A549 treated with dexamethasone at 1 μM for 4 hours (cell line): ENCODE data around the gene CALR. TPM values are rescaled to one million over a fixed set of nuclear protein-coding genes. Genes with fewer than 3 reads are reported as not detected.

ENCODE experiments used
- total RNA-seq: library from RNA; stranded (reverse); fragments of 200-300 nt; extraction: Qiagen RNA extraction; gene quantifications from 5 replicates; pipeline ENCODE4 v1.2.3, GENCODE V29; 2022

The CALR gene
- total RNA-seq = 500 to 578 TPM (median 550 TPM) in 5 replicates

DNA sequence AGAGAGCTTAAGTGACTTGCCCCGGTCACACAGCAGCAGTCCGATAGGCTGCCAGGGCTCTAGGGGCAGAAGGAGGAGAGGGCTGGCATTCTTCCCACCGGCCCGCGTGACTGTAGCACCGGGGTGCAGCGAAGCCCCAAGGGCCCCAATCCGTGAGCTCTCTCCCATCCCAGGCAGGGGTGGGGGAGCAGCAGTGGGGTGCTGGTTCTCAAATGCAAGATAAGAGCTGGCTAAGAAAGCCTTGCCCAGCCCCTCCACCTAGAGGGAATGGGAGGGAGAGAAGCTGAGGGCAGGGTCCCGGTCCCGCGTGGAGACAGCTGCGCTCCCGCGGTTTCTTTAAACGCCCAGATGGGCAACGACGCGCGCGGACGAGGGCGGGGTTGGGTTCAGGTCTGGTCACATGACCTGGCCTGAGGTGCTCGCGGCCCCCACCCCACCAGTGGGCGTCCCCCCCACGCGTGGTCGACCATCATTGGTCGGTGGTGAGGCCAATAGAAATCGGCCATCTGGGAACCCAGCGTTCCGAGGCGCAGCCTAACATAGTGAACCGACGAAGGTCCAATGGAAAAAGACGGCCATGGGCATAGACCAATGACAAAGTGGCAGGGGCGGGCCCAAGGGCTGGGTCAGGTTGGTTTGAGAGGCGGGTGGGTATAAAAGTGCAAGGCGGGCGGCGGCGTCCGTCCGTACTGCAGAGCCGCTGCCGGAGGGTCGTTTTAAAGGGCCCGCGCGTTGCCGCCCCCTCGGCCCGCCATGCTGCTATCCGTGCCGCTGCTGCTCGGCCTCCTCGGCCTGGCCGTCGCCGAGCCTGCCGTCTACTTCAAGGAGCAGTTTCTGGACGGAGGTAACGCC, at the start of gene CALR:
CALR (plus strand) TSS at position 683 of the 852 bp plus-strand sequence; CDS start at position 754, 71 bp downstream.

DNA sequence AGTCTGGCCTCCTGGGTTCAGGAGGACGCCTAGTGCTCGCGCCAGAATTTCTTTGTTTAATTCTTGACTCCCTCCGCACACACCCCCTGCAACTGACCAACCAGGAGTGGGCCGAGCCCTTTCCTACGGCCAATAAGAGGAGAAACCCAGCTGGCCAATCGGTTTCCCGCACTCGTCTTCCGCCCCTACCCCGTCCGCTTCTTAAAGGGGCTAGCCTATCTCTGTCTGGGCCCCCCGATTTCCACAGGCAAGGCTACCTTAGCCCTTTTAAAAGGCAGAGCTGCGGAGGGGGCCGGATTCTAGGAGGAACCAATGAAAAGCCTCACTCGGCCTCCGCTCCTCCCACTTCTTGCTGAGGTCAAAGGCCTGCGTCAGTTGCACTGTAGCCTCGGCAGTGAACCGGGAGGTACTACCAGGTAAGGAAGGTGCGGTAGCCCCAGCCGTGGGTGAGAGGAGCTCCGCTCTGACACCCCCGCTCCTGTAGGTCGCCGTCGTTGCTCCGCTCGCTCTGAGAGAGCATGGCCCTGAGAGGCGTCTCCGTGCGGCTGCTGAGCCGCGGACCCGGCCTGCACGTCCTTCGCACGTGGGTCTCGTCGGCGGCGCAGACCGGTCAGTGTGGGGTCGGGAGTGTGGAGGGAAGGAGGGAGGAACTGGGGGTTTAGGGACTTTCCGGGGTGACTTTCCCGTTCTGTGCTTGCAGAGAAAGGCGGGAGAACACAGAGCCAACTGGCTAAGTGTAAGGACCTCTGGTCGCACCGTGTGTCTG, 47.4 kb upstream of the CALR start, which contains the start of gene GCDH:
GCDH (plus strand) TSS at position 374 of the 766 bp plus-strand sequence; CDS start at position 519, 145 bp downstream.

DNA sequence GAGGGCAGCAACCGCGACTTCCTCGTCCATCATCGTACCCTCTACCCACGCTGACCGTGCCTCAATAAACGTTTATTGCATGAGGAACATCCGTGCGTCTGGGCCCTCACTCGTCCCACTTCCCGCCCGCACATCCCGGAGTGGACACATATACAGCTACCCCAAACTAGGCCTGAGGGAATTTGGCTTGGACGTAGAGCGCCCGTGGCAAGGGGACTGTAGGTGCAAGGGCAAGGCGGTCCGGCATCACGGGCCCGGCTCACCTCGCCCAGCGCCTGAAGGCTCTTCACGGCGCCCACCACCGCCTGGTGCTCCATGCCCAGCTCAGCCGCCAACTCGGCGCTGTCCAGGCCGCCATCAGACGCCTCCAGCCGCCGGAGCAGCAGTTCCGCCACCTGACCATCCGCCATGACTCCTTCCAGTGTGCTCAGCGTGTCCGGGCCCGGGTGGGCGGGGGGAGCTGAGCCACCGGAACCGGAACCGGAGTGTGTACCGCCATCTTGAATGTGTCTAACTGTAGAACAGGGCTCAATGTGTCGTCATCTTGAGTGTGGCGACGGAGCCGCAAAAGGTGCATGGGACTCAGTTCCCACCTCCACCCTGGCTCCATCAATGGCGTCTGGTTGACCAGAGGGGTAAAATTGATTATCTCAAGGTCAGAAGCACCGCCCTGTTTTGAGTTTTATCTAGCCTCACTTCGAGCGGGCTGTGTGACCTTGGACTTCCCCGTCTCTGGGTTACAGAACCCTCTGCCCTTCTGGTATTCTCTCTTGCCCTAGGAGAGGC, 4.9 kb upstream of the CALR start, which contains the start of gene FARSA:
FARSA (minus strand) TSS at position 425 of the 786 bp plus-strand sequence; CDS start at position 410, 15 bp downstream.

DNA sequence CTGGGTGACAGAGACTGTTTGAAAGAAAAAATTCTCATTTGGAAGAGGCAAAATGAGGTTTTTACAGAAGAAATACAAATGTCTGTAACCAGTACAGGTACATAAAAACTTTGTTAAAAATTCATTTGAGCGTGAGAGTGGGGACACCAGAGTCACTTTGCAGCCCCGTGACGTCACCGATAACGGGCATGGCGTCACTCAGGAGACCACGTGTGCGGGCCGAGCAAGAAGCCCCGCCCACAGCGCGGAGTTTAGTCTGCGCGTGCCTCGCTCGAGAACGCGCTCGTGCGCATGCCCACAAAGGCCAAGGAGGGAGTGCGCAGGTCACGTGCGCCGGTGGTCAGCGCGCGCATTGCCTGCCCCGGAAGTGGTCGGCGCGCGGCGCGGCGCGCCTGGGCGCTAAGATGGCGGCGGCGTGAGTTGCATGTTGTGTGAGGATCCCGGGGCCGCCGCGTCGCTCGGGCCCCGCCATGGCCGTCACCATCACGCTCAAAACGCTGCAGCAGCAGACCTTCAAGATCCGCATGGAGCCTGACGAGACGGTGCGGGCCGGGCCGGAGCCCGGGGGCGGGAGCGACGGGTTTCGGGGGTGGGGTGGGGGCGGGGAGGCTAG, 7.2 kb downstream of the CALR start, which contains the start of gene RAD23A:
RAD23A (plus strand) TSS at position 384 of the 613 bp plus-strand sequence; CDS start at position 471, 87 bp downstream.

DNA sequence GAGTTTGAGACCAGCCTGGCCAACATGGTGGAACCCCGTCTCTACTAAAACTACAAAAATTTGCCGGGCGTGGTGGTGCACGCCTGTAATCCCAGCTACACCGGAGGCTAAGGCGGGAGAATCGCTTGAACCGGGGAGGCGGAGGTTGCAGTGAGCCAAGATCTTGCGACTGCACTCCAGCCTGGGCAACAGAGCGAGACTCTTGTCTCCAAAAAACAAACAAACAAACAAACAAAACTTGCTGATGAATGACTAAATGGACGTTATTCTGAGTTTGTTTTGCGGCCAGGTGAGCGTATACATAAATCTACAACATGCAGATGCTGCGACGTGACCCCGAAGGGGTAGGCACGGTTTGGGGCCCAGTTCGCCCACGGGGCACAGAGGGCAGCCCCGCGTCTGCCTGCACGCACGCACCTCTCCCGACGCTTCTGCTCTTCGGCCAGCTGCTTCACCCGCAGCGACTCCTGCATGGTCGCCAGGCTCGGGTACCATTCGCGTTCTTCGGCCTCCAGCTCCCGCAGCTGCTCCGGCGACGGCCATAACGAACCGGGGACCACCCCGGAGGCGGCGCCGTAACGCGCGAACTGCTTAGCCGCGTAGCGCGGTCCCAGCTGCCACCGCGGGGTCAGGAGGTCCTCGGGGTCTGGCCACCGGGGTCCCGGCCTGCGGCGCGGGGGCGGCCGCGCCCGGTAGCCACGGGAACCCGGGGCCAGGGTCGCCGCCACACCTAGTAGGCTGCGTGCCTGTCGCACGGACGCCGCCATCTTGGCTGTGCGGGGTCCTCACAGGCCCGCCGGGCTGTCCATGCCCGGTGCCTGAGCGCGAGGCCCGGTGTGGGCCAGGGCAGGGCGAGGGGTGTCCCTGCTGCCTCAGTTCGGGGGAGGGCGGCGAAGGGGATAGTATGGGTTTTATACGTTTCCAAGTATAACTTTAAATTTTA, 18.3 kb downstream of the CALR start, which contains the start of gene GADD45GIP1:
GADD45GIP1 (minus strand) TSS at position 778 of the 943 bp plus-strand sequence; CDS start at position 767, 11 bp downstream.

DNA sequence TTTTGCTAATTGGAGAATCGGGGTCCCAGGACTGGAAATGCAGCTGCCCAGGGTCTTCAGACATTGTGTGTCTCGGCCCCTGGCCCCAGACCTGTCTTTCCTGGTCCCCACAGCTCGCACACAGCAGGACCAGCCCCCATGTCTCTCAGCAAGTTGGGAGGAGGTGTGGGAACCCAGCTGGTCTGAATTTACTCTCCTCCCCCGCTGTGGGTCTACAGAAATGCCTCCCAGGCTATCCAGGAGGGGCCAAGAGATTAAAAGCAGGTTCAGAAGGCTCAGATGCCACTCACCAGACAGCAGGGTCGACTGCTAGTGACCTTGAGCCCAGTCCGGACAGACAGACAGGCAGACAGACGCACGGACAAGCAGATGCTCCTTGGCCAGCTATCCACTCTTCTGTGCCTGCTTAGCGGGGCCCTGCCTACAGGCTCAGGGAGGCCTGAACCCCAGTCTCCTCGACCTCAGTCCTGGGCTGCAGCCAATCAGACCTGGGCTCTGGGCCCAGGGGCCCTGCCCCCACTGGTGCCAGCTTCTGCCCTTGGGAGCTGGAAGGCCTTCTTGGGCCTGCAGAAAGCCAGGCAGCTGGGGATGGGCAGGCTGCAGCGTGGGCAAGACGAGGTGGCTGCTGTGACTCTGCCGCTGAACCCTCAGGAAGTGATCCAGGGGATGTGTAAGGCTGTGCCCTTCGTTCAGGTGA, 31.0 kb downstream of the CALR start, which contains the start of gene DAND5:
DAND5 (plus strand) TSS at position 285 of the 697 bp plus-strand sequence; CDS start at position 370, 85 bp downstream.

Other genes starting within 250 kb of the CALR start
- 9.2 to 12.1 TPM (median 10.9 TPM) in 5 replicates for gene FBXW9, start 242.0 kb upstream of the CALR start, total RNA-seq
- gene TNPO2, start 214.7 kb upstream of the CALR start, total RNA-seq = 23.9 to 33.4 TPM (median 31.7 TPM) in 5 replicates
- 165 to 236 TPM (median 222 TPM) in 5 replicates for gene TRIR, start 203.9 kb upstream of the CALR start, total RNA-seq
- 77.5 to 102 TPM (median 93.7 TPM) in 5 replicates for gene GET3, start 201.1 kb upstream of the CALR start, total RNA-seq
- 2.1 to 4.3 TPM (median 3.0 TPM) in 5 replicates for gene BEST2, start 186.8 kb upstream of the CALR start, total RNA-seq
- 7.3 to 12.1 TPM (median 10.7 TPM) in 5 replicates for gene HOOK2, start 163.1 kb upstream of the CALR start, total RNA-seq
- gene JUNB, start 147.1 kb upstream of the CALR start, total RNA-seq = 121 to 230 TPM (median 188 TPM) in 5 replicates
- gene PRDX2, start 136.8 kb upstream of the CALR start, total RNA-seq = 0.26 to 0.73 TPM (median 0.53 TPM) in 5 replicates
- gene THSD8, start 136.5 kb upstream of the CALR start, total RNA-seq = 3.8 to 12.3 TPM (median 7.3 TPM) in 4 of 5 replicates, not detected in the other
- 40.0 to 50.4 TPM (median 46.5 TPM) in 5 replicates for gene RNASEH2A, start 132.0 kb upstream of the CALR start, total RNA-seq
- 0.18 to 0.35 TPM (median 0.26 TPM) in 4 of 5 replicates, not detected in the other for gene RTBDN, start 104.0 kb upstream of the CALR start, total RNA-seq
- gene MAST1, start 100.1 kb upstream of the CALR start, total RNA-seq = 0.92 to 2.2 TPM (median 1.7 TPM) in 5 replicates
- gene DNASE2, start 57.2 kb upstream of the CALR start, total RNA-seq = 24.6 to 30.2 TPM (median 28.0 TPM) in 5 replicates
- gene KLF1, start 51.4 kb upstream of the CALR start, total RNA-seq = 0.11 TPM in 1 of 5 replicates, not detected in the others
- gene GCDH, start 47.4 kb upstream of the CALR start, total RNA-seq = 8.4 to 9.6 TPM (median 8.5 TPM) in 5 replicates
- 0.16 to 0.58 TPM (median 0.38 TPM) in 5 replicates for gene SYCE2, start 19.3 kb upstream of the CALR start, total RNA-seq
- gene FARSA, start 4.9 kb upstream of the CALR start, total RNA-seq = 55.7 to 78.4 TPM (median 73.9 TPM) in 5 replicates
- 64.0 to 86.6 TPM (median 86.0 TPM) in 5 replicates for gene RAD23A, start 7.3 kb downstream of the CALR start, total RNA-seq
- gene GADD45GIP1, start 18.6 kb downstream of the CALR start, total RNA-seq = 31.0 to 56.0 TPM (median 50.5 TPM) in 5 replicates
- gene DAND5, start 31.0 kb downstream of the CALR start, total RNA-seq = 0.06 to 0.09 TPM (median 0.07 TPM) in 3 of 5 replicates, not detected in the others
- gene NFIX, start 56.9 kb downstream of the CALR start, total RNA-seq = 3.0 to 4.6 TPM (median 4.5 TPM) in 5 replicates
- gene LYL1, start 164.2 kb downstream of the CALR start, total RNA-seq = 0.47 to 0.80 TPM (median 0.69 TPM) in 5 replicates
- 26.3 to 37.8 TPM (median 34.8 TPM) in 5 replicates for gene TRMT1, start 178.1 kb downstream of the CALR start, total RNA-seq
- gene NACC1, start 179.7 kb downstream of the CALR start, total RNA-seq = 24.8 to 56.2 TPM (median 47.5 TPM) in 5 replicates
- gene STX10, start 211.8 kb downstream of the CALR start, total RNA-seq = 39.8 to 52.7 TPM (median 49.6 TPM) in 5 replicates
- 28.6 to 41.8 TPM (median 33.8 TPM) in 5 replicates for gene IER2, start 211.8 kb downstream of the CALR start, total RNA-seq